Ishikawa (cell line): ENCODE measurements around the gene NRIP3.

Source experiments
- CEBPB ChIP-seq: IDR thresholded peaks from 2 replicates; pipeline ENCODE4 v1.6.1; 2012
- CREB1 ChIP-seq: IDR thresholded peaks from 2 replicates; pipeline ENCODE4 v1.6.1; 2012; ENCODE audit warnings: low read depth
- EGR1 ChIP-seq: IDR thresholded peaks from 2 replicates; pipeline ENCODE4 v1.6.1; 2012
- EP300 ChIP-seq: IDR thresholded peaks from 2 replicates; pipeline ENCODE4 v1.6.1; 2012; ENCODE audit warnings: borderline replicate concordance
- FOXM1 ChIP-seq: IDR thresholded peaks from 2 replicates; pipeline ENCODE4 v1.6.1; 2012; ENCODE audit warnings: low read depth, borderline replicate concordance
- NFIC ChIP-seq: IDR thresholded peaks from 2 replicates; pipeline ENCODE4 v1.6.1; 2012
- RAD21 ChIP-seq: IDR thresholded peaks from 2 replicates; pipeline ENCODE4 v1.6.1; 2012; ENCODE audit warnings: low read depth
- TAF1 ChIP-seq: IDR thresholded peaks from 2 replicates; pipeline ENCODE4 v1.6.1; 2012; ENCODE audit warnings: low read depth, mild to moderate bottlenecking
- TCF12 ChIP-seq: IDR thresholded peaks from 2 replicates; pipeline ENCODE4 v1.6.1; 2012; ENCODE audit warnings: low read depth
- TEAD4 ChIP-seq: IDR thresholded peaks from 2 replicates; pipeline ENCODE4 v1.6.1; 2012
- YY1 ChIP-seq: IDR thresholded peaks from 2 replicates; pipeline ENCODE4 v1.6.1; 2012; ENCODE audit warnings: low read depth
- ZBTB7A ChIP-seq: IDR thresholded peaks from 2 replicates; pipeline ENCODE4 v1.6.1; 2012; ENCODE audit warnings: low read depth
- TF ChIP-seq, protein P1 (sequence below): IDR thresholded peaks from 2 replicates; pipeline ENCODE4 v1.6.1; 2012; ENCODE audit warnings: low read depth, mild to moderate bottlenecking
- TF ChIP-seq, protein P2 (sequence below): IDR thresholded peaks from 2 replicates; pipeline ENCODE4 v1.6.1; 2012
- TF ChIP-seq, protein P3 (sequence below): IDR thresholded peaks from 2 replicates; pipeline ENCODE4 v1.6.1; 2012

The NRIP3 gene

DNA sequence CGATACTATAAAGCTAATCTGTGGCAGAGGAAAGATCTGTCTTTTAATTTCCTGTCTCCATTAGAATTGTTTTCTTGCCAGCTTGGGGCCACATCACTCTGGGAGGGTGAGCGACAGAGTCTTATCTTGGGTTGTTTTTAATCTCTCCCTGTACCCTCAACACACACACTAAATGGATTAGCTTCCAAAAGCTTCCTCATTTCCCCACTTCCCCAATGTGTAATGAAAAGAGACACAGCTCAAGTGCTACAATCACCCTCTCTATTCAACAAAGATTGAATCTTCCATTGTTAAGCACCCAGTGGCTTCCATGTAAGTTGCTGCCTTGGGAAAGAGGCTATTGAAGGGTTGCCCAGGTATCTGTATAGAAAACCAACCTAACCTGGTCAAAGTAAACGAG lies 54.9 kb downstream of the NRIP3 start:
- TF ChIP-seq ZBTB7A (no peak), EP300 (no peak)

DNA sequence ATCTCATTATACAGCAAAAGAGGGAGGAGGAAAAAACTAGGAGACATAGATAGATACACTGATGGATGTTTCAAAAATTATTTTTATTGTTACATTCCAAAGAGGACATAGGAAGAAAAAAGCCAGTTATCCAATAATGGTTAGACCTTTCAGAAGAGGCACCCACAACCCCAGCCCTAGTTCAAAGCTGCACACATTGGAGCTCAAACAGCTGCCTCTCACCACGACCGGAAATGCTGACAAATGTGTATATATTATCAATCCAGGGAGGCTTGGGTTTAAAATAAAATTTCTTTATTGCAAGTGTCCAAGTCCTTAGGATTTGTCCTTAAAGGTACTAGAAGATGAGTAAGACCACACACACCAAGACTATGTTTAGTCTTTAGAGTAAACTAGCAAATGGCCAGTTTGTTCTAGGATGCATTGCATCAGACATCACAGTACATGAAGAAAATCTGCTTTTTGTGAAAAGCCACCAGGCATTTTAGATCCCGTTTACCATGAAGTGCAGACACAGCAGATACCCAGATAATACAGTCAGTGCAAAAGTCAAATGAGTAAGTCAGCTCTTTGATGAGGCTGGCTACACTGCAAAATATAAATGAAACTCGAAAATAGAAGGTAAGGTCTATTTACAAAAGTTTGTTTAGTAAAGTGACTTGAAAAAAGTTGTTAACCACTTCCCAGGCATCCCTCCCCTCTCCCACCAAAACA lies 56.4 kb downstream of the NRIP3 start:
- TF ChIP-seq TEAD4, result no peak
- TF ChIP-seq EGR1, result no peak

DNA sequence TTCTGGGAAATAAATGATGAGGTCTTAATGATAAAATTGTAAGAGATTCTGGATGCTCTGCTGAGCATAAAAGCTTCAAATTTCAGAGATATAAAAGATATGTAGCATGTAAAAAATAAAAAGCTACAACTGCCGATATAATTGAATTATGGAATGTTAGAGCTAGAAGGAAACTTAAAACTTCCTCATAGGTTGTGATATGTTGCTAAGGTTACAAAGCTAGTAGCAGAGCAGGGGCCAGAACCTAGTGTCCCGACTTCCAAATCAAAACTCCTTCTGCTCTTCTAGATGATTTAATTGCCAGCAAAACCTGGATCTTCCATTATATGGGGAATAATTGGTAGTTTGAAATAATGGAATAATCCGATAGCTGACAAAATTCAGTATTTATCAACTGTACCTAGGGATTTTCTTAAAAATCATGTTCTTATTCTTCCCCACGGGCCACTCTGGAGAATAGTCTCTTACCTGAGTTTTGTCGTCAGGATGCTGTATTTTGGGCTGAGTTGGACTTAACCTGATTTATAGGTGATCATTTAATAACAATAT lies 61.2 kb downstream of the NRIP3 start, which contains the start of gene ASCL3:
ASCL3 (minus strand) TSS at position 499 of the 549 bp plus-strand sequence. CDS start 4,855 bp downstream, outside the sequence.
- TF ChIP-seq TAF1 (no peak), CREB1 (no peak), TEAD4 (no peak), YY1 (no peak), EP300 (no peak)
- TF ChIP-seq, protein P1, sequence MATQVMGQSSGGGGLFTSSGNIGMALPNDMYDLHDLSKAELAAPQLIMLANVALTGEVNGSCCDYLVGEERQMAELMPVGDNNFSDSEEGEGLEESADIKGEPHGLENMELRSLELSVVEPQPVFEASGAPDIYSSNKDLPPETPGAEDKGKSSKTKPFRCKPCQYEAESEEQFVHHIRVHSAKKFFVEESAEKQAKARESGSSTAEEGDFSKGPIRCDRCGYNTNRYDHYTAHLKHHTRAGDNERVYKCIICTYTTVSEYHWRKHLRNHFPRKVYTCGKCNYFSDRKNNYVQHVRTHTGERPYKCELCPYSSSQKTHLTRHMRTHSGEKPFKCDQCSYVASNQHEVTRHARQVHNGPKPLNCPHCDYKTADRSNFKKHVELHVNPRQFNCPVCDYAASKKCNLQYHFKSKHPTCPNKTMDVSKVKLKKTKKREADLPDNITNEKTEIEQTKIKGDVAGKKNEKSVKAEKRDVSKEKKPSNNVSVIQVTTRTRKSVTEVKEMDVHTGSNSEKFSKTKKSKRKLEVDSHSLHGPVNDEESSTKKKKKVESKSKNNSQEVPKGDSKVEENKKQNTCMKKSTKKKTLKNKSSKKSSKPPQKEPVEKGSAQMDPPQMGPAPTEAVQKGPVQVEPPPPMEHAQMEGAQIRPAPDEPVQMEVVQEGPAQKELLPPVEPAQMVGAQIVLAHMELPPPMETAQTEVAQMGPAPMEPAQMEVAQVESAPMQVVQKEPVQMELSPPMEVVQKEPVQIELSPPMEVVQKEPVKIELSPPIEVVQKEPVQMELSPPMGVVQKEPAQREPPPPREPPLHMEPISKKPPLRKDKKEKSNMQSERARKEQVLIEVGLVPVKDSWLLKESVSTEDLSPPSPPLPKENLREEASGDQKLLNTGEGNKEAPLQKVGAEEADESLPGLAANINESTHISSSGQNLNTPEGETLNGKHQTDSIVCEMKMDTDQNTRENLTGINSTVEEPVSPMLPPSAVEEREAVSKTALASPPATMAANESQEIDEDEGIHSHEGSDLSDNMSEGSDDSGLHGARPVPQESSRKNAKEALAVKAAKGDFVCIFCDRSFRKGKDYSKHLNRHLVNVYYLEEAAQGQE, result no peak
- TF ChIP-seq, protein P2, sequence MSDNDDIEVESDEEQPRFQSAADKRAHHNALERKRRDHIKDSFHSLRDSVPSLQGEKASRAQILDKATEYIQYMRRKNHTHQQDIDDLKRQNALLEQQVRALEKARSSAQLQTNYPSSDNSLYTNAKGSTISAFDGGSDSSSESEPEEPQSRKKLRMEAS, result no peak

DNA sequence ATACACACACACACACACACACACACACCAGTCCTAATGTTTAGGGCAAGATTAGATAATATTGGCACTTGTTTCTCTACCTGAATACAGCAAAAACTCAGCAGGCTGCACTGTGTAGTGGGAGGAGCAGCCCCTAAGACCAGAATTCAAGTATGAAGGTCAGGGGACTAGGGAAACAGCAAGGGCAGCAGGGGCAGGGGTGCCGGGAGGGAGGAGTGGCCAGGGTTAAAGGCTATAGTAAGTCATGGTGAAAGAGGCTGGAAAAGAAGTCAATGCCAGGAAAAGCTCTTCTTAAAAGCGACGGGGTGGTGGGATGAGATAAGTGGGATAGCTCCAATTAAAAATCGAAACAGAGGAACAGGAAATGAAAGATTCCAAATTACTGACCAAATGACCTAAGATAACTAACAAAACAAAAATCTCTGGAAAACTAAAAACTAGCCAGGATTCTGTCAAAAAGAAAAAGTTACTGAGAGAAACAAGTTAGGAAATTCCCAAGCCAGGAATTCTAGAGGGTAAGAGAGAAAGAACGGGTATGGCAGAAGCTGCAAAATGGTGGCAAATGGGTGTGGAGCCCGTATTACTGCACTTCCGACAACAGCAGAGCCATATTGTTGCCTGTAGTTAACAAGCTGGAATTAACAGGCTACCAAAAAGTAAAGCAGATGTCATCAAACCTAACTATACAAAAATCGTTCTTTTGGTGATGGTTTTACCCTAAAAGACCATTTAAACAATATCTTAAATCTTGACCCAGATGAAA lies 62.3 kb downstream of the NRIP3 start:
- TF ChIP-seq ZBTB7A (no peak), EP300 (no peak), EGR1 (no peak)

DNA sequence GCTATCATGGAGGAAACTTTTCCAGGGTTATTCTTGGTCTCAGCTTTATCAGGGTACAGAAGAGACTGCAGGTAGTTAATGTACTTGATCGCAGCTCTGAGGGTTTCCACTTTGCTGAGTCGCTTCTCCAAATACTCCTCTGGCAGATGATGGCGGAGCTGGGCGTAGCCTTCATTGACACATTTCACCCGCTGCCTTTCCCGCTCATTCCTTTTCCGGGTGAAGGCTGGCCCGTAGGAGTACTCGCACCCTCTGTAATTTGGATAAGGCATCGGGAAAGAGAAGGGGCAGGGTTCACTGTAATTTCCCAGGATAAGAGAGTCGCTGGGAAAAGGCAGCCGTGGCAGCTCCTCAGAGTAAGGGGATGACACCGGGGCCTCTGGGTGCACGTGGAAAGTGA lies 66.1 kb downstream of the NRIP3 start:
- TF ChIP-seq, protein P2, result no peak
- TF ChIP-seq YY1 (no peak), FOXM1 (no peak), TEAD4 (no peak), CREB1 (no peak), EGR1 (no peak), EP300 (no peak), TAF1 (no peak), RAD21 (no peak), NFIC (no peak), CEBPB (no peak), TCF12 (no peak), ZBTB7A (no peak)
- TF ChIP-seq, protein P1, result no peak
- TF ChIP-seq, protein P3, sequence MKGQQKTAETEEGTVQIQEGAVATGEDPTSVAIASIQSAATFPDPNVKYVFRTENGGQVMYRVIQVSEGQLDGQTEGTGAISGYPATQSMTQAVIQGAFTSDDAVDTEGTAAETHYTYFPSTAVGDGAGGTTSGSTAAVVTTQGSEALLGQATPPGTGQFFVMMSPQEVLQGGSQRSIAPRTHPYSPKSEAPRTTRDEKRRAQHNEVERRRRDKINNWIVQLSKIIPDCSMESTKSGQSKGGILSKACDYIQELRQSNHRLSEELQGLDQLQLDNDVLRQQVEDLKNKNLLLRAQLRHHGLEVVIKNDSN, result no peak

DNA sequence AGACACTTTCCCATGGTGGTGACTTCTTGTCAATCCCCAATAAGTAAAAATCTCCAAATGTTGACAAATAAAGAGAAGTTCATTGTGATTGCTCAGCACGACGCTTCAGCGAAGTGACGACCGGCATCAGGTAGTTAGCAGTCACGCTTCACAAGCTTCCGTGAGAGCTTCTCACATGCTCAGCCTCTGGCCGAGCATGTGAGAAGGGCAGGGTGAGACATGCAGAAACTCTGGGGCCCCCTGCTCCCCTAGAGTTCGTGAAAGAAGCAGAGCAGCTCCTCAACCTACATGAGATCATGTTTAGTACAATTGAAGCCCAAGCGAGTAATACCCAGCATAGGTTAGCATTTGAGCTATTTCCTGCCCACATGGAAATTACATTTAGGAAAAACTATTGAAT lies 66.6 kb downstream of the NRIP3 start:
- TF ChIP-seq, protein P1, result no peak
- no peak for TF ChIP-seq RAD21
- no peak for TF ChIP-seq FOXM1
- TF ChIP-seq YY1, result no peak
- TF ChIP-seq CREB1, result no peak
- no peak for TF ChIP-seq CEBPB
